HG03439 (cell line): ENCODE results near the gene SGO1.
"Not testable (repeated sequence)": the region's sequence is repeated elsewhere in the genome, so short reads cannot be mapped to it uniquely, and the experiment has no call there.

Experiments
- ATAC-seq: cut with Tn5 transposase; IDR thresholded peaks from one replicate; pipeline ENCODE4 v1.9.1; 2021; ENCODE audit warnings: mild to moderate bottlenecking, moderate library complexity; ENCODE audit not compliant: unreplicated experiment

Gene SGO1

DNA sequence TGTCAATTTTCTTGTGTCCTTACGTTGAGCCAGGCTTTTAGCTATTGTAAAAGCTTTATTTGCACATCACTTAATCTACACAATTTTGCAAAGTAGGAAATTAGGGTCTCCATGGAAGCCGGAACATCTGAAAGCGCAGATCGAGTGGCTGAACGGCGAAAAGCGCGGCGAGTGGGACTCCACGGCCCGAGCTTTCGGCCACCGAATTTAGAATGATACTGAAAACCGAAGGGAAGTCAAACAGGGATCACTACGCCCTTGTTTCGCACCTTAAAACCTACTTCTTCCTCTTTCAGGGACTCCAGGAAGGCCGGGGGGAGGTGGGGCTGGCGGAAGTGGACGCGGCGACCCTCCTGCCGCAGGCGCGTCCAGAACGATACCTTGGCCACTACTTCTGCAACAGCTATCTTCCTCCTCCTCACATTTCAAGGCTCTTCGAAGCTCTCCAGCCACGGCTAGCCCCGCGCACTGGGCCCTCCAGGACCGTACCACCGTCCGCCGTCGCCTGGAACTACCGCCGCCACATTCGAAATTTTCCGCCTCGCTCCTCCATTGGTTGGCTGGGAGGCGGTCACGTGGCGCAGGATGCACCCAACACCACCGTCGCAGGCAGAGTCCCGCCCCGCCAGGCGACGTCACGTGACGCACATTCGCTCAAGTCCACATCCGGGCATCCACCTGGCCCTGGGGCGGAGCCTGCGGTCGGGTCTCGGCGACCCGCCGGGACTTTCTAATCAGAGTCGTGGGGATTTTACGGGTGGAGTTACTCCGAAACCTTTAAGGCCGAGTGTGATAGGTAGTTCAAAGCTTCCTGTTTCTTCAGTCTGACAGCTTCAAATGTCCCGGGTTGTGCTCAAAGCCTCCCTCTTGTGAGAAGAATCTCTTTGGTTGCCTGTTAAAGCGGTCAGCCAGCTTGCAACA lies at the start of gene SGO1:
Gene SGO1 (minus strand): TSS at position 528 of the 921 bp plus-strand sequence. CDS start 2,179 bp downstream, outside the sequence.
- peak; percentile 98 for ATAC-seq

DNA sequence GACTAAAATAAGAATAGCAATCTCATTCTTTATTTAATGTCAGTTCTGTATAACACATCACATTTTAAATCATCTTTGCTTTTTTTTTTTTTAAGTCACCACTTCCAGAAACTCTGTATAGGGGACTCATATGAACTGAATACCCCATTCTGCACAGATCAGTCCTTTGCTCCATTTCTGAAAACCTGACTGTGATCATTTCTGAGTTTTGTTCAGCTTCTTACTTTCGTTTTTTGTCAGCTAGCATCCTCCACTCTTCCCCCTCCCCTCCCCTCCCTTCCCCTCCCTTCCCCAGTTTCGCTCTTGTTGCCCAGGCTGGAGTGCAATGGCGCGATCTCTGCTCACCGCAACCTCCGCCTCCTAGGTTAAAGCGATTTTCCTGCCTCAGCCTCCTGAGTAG lies 49.8 kb upstream of the SGO1 start:
- no peak for ATAC-seq

DNA sequence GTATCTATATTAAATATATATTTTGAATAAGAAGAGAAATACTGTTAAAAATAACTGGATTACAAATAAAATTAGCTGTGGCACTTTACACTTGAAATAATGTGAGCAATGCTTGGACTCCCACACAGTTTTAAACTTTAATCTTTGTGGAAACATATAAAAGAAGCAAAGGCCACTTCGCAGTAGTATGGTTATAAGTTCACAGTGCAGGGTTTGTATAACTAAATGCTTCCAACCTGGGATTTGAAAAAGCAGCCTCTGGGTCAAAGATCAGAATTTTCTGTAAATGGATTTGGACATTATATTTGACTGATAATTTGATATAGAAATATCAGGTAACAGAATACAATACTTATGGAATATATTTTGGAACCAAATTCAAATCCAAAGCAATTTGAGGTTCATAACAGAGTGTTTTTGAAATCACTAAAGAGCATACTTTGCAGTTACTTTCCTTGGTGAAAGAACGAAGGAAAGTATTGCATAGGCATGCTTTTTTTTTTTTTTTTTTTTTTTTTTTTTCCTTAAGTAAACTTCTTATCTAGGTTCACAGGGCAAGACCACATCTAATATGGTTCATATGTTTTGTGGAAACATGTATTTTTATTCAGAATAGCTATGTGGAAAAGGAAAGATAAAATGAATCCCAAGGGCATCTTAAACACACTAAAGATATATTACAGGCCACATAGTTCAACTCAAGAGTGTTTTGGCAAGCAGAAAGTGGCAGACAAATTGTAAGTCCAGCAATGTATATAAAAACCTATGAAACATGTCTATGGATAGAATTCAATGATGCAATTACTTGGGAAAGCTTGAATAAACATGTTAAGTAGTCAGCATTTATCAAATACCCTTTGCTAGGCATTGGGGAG lies 47.1 kb upstream of the SGO1 start:
- ATAC-seq, result no peak

DNA sequence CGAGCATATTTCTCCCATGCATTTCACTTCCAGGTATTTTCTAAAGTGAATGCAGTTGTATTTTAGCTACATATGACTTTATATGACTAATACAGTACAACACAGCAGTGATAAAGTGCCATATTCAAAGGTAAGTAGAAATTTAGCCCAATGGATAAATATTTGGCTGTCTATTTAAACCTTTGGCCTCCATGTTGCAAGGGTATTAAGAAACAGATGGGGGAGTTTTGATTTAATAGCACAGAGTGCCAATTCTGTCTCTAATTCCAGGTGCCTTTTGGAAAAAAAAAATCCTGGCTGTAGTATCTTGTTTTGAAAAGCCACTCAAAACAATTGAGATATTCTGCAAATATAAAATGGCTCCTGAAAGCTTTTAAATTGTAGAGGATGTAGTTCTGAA lies 44.9 kb upstream of the SGO1 start:
- no peak for ATAC-seq

DNA sequence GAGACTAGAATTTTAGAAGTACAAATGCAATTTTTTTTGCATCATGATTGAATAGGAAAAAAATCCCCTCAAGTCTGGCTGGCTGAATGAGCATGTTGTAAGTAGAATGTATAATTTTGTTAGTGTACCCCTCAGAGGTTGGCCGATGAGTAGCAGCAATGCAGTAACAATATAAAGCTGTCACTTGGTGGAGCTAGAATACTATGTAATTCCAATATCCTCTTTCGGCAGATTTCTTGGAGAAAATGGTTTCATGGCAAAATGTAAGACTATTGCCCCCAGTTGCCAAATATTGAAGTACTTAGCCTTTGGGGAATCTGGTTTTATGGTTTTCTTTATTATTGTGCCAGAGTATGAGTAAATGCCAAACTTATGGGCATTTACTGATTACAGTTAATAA lies 39.8 kb upstream of the SGO1 start:
- no peak for ATAC-seq

DNA sequence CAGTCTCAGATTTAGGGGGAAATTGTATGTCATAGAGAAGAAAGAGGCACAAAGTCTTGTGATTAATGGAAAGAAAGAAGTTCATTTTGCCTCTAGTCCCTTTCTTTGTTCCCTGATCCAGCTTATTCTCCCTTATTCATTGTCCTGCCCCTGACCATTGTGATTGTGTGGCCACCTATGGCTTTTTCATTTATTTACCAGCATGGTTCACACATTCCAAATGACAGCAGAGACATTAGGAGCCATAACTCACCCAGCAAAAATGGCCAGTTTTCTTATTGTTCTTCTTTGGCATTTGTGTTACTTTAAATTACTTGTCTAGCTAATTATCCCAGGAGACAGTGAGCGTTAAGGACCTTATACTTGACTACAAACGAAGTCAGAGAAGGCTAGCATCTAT lies 36.3 kb upstream of the SGO1 start:
- ATAC-seq, result no peak

DNA sequence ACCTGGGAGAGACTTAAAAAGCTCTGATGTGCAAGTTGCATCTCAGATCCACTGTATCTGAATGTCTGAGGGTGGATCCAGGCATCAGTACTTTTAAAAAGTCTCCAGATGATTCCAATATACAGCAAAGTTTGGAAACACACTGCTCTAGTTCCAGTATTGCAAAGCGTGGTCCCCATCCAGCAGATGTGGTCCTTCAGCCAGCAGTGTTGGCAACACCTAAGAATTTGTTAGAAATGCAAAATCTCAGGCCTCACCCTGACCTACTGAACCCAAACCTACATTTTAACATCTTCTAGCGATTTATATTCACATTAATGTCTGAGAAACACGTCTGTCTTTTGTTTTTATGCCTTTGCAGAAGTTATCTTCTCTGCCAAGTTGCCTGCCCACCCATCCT lies 32.2 kb upstream of the SGO1 start:
- ATAC-seq, result no peak

DNA sequence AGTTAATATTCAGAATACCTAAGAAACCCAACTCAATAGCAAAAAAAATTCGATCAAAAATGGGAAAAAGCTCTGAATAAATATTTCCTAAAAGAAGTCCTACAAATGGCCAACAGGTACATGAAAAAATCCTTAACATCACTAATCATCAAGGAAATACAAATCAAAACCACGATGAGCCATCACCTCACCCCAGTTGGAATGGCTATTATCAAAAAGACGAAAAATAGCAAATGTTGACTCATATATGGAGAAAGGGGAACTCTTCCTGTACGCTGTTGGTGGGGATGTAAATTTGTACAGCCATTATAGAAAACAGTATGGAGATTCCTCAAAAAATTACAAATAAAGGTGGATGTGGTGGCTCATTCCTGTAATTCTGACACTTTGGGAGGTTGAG lies 29.6 kb upstream of the SGO1 start:
- no peak for ATAC-seq

DNA sequence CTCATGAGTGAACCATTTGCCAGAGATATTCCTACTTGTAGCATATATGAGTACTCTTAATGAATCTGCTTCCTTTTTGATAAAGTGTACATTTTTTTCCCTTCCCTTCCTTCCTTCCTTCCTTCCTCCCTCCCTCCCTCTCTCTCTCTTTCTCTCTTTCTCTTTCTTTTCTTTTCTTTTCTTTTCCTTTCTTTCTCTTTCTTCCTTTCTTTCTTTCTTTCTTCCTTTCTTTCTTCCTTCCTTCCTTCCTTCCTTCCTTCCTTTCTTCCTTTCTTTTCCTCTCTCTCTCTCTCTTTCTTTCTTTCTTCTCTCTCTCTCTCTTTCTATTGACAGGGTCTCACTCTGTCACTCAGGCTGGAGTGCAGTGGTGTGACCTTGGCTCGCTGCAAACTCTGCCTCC lies 27.5 kb upstream of the SGO1 start:
- not testable (repeated sequence) for ATAC-seq

DNA sequence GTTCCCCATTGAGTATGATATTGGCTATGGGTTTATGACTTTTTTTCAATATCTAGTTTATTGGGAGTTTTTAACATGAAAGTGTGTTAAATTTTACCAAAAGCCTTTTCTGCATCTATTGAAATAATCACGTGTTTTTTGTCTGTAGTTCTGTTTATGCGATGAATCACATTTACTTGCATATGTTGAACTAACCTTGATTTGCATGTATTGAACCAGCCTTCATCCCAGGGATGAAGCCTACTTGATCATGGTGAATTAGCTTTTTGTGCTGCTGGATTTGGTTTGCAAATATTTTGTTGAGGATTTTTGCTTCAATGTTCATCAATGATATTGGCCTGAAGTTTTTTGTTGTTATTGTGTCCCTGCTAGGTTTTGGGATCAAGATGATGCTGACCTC lies 21.9 kb upstream of the SGO1 start:
- not testable (repeated sequence) for ATAC-seq

DNA sequence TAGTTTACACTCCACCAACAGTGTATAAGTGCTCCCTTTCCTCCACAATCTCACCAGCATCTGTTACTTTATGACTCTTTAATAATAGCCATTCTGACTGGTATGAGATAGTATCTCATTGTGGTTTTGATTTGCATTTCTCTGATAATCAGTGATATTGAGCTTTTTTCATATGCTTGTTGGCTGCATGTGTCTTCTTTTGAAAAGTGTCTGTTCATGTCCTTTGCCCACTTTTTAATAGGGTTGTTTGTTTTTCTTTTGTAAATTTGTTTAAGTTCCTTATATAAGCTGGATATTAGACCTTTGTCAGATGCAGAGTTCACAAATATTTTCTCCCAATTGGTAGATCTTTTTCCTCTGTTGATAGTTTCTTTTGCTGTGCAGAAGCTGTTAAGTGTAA lies 19.9 kb upstream of the SGO1 start:
- ATAC-seq, result not testable (repeated sequence)

DNA sequence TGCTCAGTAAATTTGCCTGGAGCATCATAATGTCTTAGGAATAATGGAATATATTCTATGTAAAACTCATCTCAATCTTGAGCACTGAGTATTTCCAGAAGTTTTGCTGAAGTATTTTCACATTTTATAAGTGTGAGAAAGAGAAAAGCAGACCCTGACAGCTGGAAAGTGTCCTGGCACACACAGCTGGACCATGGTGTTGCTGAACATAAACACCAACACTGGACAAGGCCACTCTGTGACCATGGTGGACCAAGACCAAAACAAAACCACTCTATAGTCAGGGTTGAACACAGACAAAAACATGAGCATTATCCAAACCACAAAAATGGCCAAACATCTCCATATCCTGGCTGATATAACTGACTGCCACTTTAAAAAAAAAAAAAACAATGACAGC lies 15.1 kb upstream of the SGO1 start:
- no peak for ATAC-seq

DNA sequence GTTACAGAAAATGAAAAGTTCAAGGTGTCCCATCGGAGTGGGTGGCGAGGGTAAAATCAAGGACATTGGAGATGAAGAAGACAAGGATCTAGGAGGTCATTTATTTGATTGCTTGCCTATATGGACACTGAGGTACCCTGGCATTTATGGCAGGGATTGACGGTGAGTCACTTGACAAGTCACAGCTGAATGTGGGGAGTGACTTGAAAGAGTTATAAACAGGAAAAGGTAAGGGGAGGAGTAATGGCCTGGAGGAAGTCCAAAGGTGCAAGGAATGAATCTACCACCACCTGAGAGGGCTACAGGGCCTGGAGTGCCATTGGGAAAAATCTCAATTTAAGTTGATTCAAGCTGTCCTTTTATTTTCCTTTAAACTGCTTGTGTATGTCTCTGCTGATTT lies 11.8 kb upstream of the SGO1 start:
- ATAC-seq, result no peak

DNA sequence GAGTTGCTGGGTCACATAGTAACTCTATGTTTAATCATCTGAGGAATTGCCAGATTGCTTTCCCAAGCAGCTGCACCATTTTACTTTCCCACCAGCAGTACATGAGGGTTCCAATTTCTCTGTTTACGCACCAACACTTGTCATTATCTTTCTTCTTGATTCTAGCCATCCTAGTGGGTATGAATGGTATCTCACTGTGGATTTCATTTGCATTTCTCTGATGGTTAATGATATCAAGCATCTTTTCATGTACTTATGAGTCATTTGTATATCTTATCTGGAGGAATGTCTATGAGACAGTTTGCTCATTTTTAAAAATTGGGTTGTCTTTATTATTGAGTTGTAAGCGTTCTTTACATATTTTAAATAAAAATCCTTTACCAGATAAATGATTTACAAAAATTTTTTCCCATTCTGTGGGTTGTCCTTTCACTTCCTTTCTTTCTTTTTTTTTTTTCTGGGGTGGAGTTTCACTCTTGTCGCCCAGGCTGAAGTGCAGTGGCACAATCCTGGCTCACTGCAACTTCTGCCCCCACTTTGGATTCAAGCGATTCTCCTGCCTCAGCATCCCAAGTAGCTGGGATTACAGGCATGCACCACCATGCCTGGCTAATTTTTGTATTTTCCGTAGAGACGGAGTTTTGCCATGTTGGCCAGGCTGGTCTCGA lies 8.9 kb upstream of the SGO1 start:
- ATAC-seq, result no peak

DNA sequence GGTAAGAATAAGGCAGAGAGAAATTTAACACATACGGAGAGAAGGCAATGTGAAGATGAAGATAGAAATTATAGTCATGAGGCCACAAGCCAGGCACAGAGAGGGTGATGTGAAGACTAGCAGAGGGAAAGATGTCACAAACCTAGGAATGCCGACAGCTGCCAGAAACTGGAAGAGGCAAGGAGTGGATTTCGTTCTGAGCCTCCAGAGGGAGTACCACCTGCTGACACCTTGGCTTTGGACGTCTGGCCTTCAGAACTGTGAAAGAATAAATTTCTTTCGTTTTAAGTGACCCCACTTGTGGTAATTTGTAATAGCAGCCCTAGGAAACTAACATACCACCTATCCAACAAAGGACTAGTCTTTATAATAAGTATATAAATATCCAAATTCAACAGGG lies 5.0 kb upstream of the SGO1 start:
- no peak for ATAC-seq

DNA sequence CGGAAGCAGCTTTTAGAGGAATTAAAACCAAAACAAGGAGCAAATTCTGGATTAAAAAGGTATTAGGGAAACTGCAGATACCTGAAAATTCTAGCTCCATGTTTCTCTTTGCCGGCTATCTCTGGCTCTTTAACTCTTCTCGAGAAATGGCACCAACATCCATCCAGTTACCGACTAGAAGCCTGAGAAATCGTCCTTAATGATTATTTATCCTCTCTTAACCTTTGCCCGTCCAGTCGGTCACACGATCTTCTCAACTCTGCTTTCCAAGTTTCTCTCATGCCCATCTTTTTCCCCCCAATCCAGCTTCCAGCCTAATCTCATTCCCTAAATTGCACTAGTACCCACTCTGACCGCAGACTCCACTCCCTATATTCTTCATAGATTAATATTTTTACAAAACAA lies 596 bp upstream of the SGO1 start:
- ATAC-seq, result peak; percentile 10

DNA sequence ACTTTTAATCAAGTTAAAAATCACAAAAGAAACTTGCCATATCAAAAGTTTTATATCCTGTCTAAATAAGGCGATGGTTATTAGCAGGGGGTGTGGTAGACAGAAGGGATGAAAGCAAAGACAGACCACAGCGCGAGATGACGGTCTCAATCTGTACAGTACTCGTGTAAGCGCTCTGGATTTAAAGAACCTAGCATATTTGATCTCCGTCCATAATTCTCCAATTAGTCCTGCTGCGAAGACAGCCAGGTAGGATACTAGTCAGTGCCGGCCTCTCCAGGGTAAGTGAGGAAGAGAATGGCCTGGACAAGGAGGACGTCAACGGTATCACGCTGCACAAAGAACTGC lies 701 bp downstream of the SGO1 start:
- ATAC-seq, result peak; percentile 9

DNA sequence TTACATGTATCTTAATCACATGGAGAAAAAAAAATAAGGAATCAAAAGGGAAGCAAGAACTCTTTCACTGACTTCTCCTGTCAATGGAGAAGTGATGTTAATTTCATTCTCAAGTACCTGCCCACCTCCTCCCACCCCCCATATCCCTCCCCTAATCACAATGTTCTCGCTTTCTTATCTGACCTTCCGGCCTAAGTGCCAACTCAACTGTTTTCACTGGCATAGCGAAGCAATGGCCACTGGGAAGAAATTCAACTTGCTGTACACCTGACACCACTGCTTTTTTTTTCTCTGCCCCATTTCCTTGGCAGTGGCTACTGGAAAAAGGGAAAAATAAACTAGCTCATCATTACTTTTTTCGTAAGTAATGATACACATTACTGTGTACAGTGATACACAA lies 3.8 kb downstream of the SGO1 start:
- no peak for ATAC-seq

DNA sequence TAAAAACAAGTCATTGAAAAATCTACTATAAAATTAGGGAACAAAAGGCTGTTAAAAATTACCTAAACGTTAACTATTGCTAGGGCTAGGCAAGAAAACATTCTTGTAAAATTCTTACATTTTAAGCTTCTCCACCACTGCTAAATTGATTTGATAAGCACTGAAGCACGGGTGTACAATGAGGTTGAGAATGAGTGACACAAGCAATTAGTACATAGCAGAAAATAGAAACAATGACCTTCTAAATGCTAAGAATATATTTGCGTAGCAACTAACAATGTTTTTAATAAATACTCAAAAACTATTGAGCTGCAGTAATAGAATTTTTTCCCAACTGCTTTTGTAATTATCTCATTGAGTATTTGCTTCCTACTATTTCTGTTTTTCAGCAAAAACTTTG lies 4.7 kb downstream of the SGO1 start:
- no peak for ATAC-seq

DNA sequence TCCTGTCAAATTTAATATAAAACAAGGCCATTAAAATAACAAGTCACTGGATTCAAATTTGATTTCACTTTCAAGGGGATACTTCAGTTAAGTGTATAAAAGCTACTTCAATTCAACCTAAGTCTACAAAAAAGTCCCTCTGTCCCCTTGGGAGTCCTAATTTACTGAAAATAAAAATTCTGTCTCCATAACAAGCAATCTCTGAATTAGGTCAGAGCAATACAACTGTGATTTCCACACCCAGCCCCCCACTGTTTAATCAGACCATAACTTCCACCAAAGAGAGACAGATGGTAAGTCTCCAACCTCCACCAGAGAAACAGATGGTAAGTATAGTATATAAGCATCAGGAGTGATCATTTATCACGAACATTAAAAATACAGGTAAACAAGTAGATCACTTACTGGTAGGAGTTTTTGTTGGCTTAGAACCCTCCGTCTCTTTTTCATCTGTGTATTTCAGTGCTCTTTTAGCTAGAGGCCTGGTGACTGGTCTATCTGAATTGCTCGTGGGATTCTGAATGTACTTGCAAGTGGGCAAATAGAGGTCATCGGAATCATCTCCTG lies 12.1 kb downstream of the SGO1 start:
- no peak for ATAC-seq

DNA sequence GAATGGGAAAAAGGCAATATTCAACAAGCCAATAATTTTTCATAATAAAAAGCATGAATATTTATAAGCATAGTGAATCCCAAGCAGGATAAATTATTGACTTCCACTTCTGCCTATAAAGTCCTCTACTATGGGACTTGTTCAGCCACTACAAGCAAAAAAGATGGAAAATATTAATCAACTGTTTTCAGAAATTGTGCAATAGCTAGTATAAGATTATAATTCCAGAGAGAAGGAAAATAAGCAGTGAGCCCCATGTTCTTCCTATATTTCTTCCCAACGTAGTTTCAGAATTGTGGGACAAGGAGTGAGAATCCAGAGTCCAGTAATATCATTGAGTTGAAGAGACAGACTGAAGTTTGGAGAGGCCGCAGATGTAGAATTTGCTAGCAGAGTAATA lies 24.3 kb downstream of the SGO1 start:
- ATAC-seq, result no peak
